ENCODE results near the gene RLN3.

Gene RLN3, protein sequence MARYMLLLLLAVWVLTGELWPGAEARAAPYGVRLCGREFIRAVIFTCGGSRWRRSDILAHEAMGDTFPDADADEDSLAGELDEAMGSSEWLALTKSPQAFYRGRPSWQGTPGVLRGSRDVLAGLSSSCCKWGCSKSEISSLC

DNA sequence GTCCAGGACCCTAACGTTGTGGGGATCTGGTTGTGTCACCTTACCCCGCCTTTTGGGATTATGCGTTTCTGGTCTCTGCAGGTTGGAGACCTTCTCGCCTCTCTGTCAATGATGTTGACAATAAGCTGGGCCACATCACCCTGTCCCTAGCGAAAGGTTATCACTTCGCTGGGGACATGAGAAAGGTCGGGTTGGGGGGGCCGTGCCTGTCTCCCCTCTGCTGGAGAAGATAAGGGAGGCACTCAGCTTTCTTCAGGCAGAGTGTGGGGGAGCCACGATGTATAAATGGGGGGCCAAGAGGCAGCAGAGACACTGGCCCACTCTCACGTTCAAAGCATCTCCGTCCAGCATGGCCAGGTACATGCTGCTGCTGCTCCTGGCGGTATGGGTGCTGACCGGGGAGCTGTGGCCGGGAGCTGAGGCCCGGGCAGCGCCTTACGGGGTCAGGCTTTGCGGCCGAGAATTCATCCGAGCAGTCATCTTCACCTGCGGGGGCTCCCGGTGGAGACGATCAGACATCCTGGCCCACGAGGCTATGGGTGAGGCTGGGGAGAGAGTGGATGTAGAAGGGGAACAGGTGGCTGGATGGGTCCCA lies at the start of gene RLN3:
Gene RLN3, plus strand, starts transcription at position 293 of the 595 bp plus-strand sequence. Its CDS starts 57 bp downstream, at position 350.
- in situ Hi-C loops (cut with MboI; ENCODE audit: low pct_unique_long_range_greater_than_20kb, low sequenced_read_pairs): no loop called here
- DNase-seq: no peak

DNA sequence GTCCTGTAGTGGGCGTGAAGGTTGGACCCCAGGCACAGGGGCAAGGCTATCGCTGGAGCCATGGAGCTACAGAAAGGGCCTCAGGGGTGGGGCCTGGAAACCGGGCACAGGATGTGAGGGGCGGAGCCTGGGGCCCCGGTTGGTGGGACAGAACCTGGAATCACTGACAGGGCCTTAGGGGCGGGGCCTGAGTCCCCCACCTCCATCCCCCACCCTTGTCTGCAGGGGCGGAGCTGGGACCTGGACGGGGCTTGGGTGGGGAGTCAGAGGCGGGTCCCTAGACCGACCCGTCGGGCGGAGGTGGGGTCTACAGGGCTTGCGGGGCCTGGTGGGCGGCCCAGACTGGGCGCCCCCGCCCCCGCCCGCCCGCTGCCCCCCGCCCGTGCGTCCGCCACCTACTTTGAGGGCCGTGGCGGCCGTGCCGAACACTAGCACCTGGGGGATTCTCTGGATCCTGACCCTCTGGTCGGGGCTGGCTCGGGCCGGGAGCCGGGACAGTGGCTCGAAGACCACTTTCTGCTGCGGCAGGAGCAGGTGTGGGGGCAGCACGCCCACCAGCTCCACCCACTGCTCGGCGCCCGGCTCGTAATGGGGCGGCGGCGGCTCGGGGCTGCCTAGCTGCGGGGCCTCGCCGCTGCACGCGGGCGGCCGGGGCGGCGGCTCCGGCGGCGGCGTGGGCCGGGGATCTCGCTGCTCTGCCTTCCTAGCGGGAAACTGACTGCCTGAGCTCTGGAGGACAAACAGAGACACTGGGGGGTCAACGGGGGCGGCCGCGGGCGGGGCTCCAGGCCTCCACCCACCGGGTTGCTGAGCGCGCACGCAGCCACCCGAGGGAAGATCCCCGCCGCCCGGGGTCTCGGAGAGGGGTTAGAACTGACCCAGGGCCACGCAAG lies 49.4 kb upstream of the RLN3 start:
- DNase-seq: no peak
- in situ Hi-C loops (cut with MboI; ENCODE audit: low pct_unique_long_range_greater_than_20kb, low sequenced_read_pairs): no loop called here

DNA sequence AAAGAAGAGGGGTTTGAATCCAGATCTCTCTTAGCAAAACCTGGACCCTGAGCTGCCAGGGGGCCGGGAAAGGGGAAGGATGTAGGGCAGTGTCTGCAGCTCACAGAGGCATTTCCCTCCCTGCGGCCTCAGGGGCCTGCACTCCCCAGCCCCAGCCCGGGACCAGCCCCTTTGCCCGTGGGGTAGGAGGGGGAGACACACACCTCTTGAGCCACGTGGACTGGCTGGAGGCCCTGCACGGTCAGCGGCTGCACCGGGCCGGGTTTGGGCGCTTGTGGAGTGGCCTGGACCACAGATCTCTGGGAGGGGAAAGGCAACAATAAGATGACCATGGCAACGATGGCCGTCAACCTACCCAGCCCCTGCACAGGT lies 48.7 kb upstream of the RLN3 start:
- in situ Hi-C loops (cut with MboI; ENCODE audit: low pct_unique_long_range_greater_than_20kb, low sequenced_read_pairs): no loop called here
- DNase-seq: no peak

DNA sequence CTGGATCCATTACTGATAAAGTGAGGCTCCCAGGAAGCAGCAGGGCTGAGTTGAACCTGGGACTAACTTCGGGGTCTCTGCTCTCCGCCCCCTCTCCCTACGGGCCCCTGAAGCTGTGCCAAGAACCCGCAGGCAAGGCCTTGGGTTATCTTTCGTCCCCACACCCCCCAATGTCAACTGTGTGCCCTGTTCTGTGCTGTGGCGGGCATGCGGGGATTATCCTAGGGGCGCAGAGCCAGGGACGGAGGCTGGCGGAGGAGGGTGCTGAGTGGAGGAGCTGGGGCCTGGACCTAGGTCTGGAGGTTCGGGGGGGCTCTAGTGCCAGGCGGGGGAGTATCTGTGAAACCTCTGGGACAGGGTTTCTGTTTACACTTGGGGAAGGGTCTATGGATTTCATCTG lies 48.3 kb upstream of the RLN3 start:
- in situ Hi-C loops (cut with MboI; ENCODE audit: low pct_unique_long_range_greater_than_20kb, low sequenced_read_pairs): no loop called here
- DNase-seq: no peak

DNA sequence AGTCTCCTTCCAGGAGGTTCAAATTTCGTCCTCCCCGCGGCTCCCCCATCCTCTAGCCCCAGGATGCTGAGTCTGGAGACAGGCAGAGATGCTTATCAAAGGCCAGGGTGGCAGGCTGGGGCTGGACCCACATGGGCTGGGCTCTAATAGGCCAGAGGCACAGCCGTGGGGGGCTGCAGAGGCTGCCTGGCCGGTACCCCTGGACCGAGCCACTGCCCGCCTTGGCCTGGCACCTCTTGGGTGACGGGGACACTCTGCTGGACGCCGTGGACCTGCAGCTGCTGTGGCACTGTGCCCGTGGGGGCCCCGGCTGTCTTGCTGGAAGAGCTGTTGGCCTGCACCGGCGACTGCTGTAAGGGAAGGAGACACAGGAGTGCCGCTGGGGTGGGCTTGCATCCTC lies 47.6 kb upstream of the RLN3 start:
- DNase-seq: no peak
- in situ Hi-C loops (cut with MboI; ENCODE audit: low pct_unique_long_range_greater_than_20kb, low sequenced_read_pairs): no loop called here

DNA sequence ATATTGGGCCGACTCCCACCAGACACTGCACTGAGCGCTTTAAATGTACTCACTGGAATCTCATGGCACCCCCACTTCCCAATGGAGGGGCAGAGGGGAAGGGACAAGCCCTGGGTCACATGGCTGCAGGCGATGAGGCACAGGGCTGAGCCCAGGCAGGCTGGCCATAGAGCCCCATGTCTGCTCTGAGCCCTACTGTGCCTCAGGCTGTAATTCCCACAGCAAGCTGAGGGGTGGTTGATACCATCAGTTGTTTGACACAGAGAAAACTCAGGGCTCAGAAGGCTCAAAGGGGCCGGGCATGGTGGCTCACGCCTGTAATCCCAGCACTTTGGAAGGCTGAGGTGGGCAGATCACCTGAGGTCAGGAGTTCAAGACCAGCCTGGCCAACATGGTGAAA lies 46.9 kb upstream of the RLN3 start:
- in situ Hi-C loops (cut with MboI; ENCODE audit: low pct_unique_long_range_greater_than_20kb, low sequenced_read_pairs): no loop called here
- DNase-seq: no peak

DNA sequence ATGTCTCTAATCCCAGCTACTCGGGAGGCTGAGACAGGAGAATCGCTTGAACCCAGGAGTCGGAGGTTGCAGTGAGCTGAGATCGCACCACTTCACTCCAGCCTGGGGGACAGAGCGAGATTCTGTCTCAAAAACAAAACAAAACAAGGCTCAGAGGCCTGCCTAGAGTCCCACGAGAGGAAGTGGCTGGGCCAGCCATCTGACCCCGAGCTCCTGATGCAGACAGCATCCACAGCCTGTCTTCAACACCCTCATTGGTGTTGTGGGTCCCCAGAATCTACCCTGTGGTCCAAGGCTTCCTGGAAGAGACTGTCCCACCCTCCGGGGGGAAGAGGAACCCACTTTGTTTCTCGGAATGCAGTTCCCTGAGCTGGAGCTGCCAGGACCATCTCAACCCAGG lies 46.5 kb upstream of the RLN3 start:
- in situ Hi-C loops (cut with MboI; ENCODE audit: low pct_unique_long_range_greater_than_20kb, low sequenced_read_pairs): no loop called here
- no peak for DNase-seq

DNA sequence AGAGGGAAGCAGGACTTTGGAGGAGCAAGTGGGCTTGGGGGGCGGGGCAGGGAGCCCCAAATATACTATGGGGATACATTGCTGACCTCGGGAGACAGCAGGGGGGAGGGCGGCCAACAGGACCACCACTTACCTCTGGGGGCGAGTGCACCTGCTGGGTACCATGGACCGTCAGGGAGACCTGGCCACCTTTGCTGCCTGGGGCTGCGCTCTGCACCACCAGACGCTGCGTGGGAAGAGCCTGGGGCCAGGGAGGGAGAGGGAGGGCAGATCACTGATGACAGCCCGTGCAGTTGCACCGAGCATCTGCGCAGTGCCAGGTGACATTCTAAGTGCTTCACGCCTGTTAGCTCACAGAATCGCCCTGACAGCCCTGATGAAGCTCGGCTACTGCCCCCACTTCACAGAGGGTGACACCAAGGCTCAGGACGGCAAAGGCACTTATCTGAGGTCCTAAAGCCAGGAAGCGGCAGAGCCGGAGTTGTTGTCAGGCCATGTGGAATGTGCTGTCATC lies 45.9 kb upstream of the RLN3 start:
- in situ Hi-C loops (cut with MboI; ENCODE audit: low pct_unique_long_range_greater_than_20kb, low sequenced_read_pairs): no loop called here
- no peak for DNase-seq

DNA sequence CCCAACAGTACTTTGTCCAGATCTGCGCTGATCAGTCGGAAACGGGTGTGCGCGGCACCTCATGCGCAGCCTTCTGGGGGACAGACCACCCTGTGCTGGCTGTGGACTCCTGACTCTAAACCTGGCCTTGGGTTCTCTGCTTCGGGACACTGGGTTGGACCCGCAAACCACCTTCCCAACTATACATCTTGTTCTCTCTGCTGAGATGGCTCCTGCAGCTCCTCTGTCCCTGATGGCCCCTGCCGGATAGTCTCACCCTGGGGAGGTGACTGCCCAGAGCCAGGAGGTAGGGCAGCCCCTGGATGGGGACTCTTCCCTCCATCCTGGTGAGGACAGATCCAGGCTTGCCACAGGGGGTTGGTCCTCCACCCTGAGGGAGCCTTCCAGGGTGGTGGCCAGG lies 45.2 kb upstream of the RLN3 start:
- in situ Hi-C loops (cut with MboI; ENCODE audit: low pct_unique_long_range_greater_than_20kb, low sequenced_read_pairs): no loop called here
- no peak for DNase-seq

DNA sequence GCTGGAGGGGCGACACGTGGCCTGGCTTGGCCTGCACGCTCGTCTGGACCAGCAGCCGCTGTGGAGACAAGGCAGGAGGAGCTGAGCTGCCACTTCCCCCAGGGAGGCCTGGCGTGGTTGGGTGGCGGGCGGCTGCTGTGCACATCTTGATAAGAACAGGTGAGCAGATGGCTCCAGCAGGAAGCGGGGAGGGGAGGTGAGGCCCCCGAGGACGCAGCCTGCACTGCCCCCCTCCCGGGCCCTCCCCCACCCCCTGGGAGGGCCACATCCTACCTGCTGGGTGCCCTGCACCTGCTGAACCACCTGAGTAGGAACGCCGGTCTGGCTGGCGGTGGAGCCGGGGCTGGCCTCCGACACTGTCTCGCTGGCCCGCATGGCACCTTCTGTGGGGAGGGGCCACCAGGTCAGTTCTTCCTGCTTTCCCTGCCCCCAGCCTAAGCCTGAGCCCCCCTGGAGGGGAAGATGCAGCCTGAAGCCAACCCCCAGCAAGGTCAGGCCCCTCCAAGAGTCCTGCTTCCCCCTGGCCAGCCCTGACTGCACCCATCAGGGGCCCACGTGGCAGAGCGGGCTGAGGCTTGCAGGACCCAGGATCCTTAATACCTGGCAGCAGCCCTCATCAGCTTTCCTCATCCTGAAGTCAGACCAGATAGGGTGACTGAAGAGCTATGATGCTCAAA lies 44.6 kb upstream of the RLN3 start:
- no peak for DNase-seq
- in situ Hi-C loops (cut with MboI; ENCODE audit: low pct_unique_long_range_greater_than_20kb, low sequenced_read_pairs): no loop called here

DNA sequence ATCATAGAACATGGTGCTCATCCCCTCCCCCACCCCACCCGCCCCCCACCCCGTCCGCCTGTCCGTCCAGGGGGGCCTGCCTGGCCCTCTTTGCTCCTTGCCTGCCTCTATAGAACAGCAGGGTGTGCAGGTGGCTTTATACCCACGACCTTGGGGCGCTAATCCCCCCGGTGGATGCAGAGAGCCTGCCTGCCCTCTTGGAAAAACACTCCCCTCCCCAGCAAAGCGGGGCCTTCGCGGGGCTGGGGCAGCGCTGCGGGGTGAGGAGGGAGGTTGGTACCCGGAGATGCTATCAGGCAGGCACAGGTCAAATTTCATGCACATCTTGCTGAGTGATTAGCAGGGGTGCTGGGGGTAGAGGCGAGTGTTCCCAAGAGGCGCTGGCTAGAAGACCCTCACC lies 43.8 kb upstream of the RLN3 start:
- in situ Hi-C loops (cut with MboI; ENCODE audit: low pct_unique_long_range_greater_than_20kb, low sequenced_read_pairs): no loop called here
- no peak for DNase-seq

DNA sequence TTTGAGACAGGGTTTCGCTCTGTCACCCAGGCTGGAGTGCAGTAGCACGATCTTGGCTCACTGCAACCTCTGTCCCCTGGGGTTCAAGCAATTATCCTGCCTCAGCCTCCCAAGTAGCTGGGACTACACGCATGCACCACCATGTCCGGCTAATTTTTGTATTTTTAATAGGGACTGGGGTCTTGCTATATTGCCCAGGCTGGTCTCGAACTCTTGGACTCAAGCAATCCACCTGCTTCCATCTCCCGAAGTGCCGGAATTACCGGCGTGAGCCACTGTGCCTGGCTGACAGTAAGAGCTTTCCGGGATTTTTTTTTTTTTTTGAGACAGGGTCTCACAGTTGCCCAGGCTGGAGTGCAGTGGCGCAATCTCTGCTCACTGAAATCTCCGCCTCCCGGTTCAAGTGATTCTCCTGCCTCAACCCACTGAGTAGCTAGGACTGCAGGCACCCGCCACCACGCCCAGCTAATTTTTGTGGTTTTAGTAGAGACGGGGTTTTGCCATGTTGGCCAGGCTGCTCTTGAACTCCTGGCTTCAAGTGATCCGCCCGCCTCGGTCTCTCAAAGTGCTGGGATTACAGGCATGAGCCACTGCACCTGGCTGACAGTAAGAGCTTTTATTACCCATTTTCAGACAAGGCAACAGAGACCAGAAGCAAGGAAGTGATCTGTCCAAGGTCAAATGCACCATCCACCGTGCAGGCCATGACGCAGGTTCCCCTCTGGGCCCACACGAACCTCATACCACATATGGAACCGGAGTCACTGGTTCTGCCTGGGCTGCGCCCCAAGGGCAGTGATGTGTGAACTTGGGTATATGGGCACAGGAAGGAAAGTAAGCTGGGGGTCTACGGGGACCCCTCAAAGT lies 42.8 kb upstream of the RLN3 start:
- in situ Hi-C loops (cut with MboI; ENCODE audit: low pct_unique_long_range_greater_than_20kb, low sequenced_read_pairs): no loop called here
- no peak for DNase-seq

DNA sequence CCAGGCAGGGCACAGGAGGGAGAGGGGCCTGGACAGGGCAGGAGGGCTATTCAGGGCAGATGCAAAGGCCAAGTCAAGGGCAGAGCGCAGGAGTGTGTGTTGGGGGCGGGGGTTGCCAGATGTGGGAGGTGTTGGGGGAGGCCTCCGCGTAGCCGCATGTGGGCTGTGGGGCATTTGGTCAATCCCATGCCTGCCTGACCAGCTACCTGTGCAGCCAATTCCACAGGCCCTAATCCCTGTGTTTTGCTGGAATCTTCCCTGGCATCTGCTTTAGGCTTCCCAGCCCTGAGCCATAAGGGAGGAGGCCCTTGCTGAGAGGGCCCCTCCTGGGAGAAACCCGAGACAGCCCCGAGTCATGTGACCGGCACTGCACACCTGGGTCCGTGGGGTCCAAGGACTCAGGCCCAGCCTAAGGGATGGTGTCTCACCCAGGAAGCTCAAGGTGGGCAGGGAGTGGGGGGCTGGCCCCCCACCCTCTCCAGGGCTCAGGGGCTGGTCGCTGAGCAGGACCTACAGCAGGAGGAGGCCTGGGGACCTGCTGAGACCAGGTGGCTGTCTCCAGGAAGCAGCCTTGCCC lies 42.1 kb upstream of the RLN3 start:
- DNase-seq: no peak
- in situ Hi-C loops (cut with MboI; ENCODE audit: low pct_unique_long_range_greater_than_20kb, low sequenced_read_pairs): no loop called here

DNA sequence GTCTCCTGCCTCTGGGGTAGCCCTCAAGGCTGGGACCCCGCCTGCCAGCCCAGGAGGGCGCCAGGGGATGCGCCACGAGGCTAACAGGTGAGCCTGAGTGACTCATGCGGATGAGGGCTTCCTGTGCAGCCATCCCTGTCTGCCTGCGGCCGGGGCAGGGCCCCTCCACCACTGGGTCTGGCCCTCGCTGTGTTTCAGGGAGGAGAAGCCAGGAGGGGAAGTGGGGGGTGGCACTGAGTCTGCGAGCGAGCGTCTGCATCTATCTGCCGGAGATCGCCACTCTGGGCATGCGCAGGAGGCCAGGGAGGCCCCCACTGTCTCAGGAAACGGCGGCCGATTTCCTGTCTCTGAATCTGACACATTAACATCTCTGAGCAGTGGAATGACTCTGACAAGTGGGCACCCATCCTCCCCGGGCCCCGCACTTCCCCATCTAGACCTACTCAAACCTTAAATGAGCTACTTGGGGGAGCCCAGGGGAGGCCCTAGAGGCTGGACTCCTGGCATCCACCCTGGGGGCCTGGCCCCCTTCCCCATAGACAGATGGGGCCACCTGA lies 41.5 kb upstream of the RLN3 start:
- peak; percentile 99 for DNase-seq
- in situ Hi-C loops (cut with MboI; ENCODE audit: low pct_unique_long_range_greater_than_20kb, low sequenced_read_pairs): no loop called here

DNA sequence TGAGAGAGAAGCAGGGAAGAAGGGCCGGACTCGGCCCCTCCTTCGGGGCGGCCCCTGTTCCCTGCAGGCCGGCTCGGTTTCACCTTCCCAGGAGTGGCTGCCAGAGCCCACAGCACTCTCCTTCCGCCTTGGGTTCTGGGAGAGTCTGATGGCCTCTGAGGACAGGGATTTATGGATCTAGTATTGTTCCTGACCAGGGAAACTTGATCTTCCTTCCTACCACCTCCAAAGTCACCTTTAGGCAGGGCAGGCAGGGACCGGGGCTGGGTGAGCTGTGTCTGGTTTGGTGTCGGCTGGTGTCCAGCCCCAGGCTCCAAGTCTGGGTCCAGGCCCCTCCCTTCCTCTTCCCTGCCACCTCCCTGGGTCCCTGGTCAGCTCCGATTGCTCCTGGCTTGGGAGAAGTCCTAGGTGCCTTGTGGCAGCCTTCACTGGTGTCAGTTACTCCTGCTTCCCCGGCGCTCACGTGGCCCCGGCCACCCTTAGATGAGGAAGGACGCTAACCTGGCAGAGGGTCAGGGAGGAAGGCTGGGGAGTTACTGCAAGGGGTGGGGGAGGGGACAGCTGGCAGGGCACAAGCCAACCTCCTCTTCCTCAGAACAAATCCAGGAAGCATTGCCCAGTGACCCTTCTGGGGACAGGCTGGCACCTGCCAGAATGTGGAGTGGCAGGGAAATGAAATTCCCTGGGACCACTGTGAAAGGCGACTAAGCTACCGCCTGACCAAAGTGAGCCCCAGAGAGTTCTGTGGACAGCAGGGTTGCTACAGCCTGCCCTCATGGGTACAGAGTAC lies 40.7 kb upstream of the RLN3 start:
- in situ Hi-C loops (cut with MboI; ENCODE audit: low pct_unique_long_range_greater_than_20kb, low sequenced_read_pairs): no loop called here
- peak; percentile 43 for DNase-seq

DNA sequence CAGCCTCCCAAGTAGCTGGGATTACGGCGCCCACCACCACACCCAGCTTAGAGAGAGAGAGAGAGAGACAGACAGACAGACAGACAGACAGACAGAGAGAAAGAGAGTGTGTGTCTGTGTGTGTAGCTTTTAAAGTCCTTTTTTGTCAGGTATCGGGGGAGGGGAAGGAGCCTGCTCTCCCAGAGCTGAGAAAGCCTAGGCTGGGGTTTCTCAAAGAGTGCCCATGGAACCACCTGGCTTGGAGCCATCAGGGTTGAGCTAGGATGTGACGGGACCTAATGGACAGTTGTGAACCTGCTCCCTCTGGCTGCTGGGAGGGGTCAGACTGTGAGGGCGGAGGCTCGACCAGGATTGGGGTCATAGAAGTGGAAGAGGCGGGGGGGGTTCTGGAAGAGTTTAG lies 38.5 kb upstream of the RLN3 start:
- no peak for DNase-seq
- in situ Hi-C loops (cut with MboI; ENCODE audit: low pct_unique_long_range_greater_than_20kb, low sequenced_read_pairs): no loop called here

DNA sequence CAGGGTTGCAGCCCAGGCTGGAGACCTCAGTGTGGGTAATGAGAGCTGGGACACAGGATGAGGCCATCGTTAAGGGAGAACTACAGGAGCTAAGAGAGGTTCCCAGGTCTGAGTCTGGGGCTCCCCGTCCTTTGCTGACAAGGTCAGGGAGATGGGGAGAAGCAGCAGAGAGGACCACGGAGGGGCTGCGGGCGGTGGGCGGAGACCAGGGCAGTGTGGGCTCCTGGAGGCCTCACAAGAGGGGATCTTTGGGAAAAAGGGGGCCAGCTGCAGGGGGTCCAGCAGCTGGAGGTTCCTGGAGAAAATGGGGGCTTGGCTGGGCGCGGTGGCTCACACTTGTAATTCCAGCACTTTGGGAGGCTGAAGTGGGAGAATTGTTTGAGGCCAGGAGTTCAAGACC lies 37.9 kb upstream of the RLN3 start:
- in situ Hi-C loops (cut with MboI; ENCODE audit: low pct_unique_long_range_greater_than_20kb, low sequenced_read_pairs): no loop called here
- no peak for DNase-seq

DNA sequence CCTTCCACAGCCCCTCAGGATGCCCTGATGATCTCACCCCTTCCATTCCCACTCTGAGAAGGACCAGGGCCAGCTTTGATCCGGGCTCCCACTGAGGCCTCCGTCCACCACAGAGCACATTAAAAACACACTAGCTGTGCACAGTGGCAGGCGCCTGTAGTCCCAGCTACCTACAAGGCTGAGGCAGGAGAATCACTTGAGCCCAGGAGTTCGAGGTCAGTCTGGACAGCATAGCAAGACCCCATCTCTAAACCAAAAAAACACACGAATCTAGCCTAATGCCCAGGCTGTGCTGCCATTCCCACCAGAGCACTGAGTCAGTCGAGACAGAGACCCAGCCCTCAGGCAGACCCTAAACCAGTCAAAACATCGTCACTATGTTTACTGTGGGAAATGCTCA lies 35.9 kb upstream of the RLN3 start:
- in situ Hi-C loops (cut with MboI; ENCODE audit: low pct_unique_long_range_greater_than_20kb, low sequenced_read_pairs): no loop called here
- no peak for DNase-seq

Measured in KBM-7 (cell line).